Stimulated activated CD4-positive, alpha-beta T cell treated with anti-CD3 and anti-CD28 coated beads, Interleukin-1b, Interleukin-23, amount 100 ng/mL, for 1 hour (primary cell): ENCODE data around the gene WDR75.

ENCODE experiments used
- DNase-seq, 2 donors: peaks; one replicate each; pipeline ENCODE4 v3.0.0-alpha.2; 2020; ENCODE audit warnings: low read depth in 2 of 2

Gene WDR75

DNA sequence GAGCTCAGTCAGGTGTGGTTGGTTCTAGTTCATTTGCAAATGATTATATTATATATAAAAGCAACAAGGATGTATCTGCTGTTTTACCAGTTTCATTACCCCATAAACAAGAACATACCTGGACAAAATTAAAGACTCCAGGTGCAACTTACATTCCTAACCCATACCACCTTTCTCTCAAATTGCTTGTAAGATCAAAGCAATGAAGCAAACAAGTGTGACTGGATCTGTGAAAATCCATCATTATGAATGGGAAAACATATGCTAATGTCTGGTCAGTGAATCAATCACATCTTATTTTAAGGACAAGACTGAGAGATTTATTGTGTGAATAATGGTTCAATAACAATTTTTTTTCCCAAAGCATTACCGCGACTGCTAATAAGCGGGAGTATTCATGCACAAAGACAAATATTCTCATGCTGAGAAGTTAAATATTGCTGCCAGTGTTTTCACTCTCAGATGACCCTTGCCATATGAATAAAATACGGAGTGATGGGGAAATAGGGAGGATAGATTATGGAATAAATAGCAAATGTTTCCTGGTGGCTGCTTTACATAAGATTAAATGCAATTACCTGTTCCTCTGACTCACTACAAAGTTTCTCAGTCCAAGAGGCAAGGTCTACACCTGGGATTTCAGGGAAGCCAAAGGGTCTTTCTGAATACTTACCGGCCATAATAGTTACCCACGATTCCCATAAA, 59.3 kb downstream of the WDR75 start:
- no peak for DNase-seq

DNA sequence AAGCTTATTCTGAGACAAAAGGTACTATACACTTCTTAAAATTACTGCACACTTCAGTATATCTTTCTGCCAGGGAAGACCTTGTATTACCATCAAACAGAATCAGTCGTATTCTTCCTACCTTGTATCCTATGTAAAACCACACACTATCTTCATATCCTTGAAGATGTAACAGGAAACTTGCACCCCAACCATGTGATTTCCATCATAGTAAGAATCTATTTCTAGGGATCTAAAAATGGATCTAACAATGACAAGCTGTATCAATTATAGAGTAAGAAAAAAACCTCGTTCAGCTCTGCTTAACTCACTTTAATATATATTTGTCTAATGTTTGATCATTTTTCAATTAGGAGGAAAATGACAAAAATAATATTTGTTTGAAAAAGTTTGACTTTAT, 60.2 kb downstream of the WDR75 start:
- DNase-seq, result no peak

DNA sequence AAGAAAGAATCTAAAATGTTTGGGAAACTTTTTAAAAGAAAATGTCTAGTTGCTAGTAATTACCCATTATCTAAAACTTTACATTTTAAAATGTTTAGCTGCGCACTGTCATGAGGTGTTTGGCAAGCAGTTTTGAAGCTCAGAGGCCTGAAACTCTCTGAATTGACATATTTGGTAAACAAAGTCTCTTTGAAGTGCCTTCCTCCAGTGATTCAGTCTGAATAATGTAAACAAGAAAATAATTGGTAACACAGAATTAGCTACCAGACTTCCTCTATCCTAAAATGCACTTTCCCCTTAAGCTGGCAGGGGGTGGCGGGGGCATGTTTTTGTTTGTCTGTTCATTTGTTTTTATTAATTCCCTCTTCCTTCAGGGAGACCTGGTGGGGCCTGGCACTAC, 61.4 kb downstream of the WDR75 start:
- DNase-seq, result no peak

DNA sequence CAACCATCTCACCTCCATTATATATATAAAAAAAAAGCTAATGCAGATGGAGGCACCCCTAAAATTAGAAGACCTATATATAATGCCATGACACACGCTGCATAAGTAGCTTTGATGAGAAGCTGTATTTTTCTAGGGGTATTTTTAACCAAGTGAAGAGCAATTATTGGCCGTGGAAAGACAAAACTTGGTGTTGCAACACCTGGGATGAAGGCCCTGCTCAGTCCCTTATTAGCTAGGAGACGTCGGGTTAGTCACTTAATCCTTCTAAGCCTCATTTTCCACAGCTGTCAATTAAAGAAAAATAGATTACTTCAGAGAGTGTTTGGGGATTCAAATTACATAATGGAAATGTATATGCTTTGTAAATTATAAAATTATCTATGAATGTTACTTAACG, 63.0 kb downstream of the WDR75 start:
- DNase-seq, result no peak

DNA sequence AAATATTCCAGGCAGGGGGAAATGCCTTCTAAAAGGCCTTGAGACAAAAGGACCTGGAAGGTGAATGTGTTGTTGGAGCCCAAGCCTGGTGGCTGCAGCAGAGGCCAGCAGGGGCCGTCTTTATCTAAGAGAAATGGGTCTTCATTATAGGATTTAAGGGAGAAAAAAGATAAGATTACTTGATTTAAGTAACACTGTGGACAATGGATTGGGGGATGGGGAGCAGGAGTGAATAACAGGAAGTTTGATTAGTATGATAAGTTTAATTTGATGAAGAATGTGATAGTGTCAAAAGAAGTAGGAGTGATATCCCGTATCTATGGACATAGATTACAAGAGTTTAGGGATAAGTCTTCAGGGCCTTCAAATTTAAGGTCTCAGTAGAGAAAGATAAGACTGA, 64.2 kb downstream of the WDR75 start:
- no peak for DNase-seq

DNA sequence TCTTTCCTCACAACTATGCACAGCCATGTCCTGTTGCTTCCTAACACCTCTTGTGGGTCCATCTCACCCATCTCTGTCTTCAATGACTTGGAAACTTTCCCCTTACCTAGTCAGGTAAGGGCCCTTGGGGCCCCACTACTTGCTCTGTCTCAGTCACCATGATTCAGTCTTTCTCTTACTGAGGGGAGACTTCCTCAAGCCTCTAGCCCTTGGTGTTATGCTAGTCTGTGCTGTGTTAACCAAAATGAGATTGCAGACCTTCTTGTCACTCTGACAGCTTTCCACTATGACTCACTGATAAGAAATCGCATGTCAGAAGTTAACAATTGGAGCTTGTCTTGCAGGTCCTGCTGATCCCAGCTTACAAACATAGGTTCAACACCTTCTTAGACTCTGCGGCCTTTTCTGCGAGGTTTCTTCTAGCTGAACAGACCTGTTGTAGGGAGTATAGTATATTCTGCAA, 65.3 kb downstream of the WDR75 start:
- no peak for DNase-seq

DNA sequence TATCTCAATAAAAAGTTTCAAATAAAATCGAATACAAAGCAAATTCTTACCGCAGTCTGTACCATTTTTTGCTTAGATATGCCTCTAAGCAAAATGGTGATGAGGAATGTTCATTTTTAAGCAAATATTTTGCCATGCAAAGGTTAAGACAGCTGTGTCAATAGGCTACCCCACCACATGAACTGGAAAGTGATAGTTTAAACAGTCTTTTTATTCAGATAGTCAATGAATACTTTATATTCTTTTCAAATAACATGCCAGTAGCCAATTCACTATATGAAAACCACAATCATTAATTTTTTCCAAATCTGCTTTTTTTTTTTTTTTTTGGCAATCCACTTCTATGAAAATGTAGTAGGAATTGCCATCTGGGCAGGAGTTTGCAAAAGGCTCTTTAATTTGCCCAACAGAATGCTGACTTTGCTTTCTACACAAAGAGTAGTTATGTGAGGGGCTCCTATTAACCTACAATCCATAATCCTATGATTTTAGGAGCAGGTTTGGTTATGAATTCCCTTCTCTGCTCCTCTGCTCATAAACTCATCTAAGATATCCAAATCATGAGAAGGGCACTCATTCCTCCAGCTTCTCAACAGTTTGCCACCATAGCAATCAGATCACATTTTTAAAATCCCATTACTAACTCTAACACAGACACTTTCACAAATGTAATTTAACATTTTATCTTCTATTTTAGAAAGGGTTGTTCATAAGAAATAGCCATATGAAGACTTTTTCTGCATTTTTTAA, 70.1 kb downstream of the WDR75 start:
- no peak for DNase-seq

DNA sequence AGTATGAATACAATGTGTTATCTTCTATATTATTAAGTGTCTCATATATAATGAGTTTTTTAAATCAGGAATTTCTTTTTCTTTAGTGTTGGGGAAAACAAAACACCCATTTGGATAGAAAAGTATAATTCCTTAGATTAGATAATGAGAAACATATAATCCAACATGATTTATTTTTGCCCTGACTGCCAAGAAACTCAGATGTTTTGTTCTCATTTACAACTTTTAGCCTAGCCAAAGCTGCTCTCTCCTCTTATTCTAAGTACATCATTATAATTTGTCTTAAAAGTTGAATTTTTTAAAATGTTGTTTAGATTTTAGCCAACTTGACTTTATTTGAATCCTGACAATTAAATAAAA, 70.7 kb downstream of the WDR75 start:
- no peak for DNase-seq

DNA sequence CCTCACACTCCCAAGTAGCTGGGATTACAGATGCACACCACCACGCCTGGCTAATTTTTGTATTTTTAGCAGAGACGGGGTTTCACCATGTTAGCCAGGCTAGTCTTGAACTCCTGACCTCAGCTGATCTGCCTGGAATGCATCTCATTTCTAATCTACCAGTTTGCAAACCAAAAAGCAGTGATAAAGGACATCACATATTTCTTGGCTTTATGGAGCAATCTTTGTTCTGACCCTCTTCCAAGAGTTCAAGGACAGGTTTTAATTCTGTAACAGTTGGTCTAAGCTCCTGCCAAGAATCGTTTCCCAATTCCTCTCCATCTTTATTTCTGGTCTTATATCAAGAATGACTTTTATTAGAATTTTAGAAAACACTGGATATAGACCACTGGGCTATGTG, 71.6 kb downstream of the WDR75 start:
- no peak for DNase-seq

DNA sequence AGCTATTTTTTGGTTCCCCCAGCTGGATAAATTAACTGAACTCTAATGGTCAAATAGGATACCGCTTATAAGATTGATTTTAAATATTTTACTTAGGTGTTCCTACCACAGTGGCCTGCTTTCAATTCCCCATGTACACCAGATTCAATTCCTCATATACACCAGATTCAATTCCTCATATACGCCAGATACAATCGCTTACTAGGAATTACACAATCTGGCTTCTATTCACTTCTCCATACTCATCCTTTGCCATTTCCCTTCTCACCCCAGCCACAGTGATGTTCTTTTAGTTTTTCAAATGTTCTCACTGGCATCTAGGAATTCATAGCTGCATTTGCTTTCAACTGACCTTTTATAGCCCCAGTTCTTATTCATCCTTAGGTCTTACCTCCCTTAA, 72.8 kb downstream of the WDR75 start:
- no peak for DNase-seq

DNA sequence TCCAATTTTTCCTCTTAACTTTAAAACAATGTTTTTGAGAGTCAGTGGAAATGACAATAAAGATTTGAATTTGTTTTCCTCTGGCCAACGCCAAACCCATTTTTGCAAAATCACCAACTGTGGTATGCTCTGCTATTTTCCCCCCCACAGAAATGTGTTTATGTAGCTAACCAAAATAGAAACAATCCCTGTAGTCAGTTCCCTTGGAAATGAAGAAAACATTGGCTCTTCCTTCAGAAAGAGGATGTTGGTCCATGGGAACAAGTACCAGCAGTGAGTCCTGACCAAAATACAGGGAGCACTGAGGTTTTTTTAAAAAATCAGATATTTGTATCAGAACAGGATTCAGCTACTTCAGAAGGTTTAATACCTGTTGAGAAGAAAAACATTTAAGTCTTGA, 74.0 kb downstream of the WDR75 start:
- DNase-seq, result no peak

DNA sequence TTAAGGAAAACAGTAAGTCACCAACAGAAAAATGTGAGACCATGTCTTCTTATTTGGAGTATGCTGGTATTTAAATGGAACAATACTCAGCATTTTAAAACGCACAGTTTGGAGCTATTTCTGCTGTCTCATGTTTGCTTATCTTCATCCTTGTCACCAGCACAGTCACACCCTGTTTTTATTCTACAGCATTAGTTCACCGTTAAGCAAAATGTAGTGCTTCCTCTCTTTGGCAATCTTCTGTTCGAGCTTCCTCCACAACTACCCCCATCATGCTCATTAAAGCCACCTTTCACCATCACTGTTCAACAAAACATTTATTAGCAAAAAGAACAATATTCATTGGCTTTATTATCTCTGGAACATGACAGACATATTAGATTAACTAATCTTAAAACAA, 75.3 kb downstream of the WDR75 start:
- no peak for DNase-seq

DNA sequence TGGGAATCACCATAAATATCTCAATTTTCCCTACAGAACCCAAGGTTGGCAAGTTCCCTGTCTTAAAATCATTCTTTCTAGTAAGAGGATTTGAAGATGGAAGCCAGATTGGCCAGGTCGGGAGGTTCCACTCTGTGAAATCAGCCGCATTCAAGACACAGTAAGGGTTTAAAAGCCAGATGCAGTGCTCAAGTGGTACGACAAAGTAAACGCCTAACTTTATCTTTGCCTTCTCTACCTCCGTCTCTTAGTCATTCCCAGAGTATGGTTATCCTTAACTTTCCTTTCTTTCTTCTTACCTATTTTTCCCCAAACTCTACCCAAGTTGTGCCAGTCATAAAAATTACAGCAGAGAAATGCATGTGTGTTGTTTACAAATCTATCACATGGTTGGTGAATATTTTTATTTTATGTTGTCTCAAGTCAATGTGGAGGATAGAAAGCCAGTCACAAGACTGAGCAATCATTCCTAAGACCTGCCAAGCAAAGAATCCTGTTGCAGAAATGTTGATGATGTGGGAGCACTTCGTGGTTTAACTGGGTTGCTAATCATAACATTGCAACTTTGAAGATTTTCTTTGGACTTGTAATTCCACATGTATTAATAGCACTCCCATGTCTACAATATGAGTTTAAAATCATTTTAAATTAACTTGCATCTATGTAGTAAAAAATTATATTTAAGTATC, 76.7 kb downstream of the WDR75 start:
- DNase-seq, result no peak

DNA sequence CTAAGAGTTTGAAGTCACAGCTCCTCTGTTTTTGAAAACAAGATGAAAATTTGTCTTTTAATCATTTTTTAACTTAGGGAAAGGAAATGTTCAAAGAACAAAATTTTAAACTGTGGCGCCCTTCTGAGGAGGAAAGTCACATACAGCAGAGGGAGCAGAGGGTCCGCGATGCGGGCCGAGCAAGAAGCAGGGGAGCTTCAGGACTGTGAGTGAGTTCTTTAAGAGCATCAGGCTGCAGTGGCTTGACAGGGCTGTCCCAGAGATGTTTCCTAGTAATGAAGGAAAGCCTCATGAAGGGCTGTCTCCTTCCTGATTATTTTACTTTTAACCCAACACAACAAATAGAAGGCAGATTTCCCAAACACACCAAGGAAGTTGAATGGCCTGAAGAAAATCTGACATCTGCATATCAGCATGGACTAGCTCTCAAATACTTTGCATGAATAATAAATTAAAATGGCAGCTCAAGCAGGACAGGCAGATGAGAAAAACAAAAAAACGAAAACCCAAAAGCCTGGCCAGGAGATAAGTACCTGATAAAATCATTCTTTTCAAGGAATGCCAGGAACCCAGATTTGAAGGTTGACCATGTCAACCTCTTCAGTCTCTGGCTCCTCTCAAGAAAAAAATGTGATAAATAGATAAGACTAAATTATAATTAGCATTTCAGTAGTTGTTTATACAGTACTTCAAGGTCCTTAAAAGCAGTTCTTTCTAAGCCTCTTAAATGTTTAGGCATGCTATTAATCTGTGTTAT, 78.5 kb downstream of the WDR75 start:
- DNase-seq, result no peak

DNA sequence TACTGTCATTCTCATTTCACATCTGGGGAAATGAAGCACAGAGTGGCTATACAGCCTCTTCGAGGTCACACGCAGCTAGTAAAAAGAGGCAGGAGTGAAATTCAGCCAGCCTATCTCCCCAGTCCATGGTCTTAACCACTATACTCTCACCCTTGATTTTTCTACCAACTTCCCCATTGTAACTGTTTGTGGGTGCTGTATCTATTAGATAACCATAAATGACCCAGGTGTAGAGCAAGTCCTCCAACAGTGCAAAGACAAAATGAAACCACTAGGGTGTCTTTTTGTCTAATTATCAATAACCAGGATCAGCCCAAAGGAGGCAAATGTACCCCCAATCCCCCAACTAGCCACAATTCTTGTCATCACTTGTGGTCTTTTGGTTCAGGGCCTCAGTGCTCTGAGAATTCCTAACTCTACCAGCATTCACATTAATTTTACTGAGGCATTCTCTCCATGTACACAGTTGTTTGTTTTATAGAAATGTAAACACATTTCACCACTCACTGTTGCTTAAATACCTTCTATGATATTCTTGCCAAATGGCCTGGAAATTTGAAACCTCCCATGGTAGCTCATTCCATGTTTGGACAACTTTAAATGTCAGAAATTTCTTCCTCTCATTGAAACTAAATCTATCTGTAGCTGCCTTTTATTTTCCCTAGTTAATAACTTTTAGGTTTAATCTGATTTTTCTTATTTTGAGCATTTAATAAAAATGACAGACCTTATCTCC, 80.6 kb downstream of the WDR75 start:
- DNase-seq, result no peak

DNA sequence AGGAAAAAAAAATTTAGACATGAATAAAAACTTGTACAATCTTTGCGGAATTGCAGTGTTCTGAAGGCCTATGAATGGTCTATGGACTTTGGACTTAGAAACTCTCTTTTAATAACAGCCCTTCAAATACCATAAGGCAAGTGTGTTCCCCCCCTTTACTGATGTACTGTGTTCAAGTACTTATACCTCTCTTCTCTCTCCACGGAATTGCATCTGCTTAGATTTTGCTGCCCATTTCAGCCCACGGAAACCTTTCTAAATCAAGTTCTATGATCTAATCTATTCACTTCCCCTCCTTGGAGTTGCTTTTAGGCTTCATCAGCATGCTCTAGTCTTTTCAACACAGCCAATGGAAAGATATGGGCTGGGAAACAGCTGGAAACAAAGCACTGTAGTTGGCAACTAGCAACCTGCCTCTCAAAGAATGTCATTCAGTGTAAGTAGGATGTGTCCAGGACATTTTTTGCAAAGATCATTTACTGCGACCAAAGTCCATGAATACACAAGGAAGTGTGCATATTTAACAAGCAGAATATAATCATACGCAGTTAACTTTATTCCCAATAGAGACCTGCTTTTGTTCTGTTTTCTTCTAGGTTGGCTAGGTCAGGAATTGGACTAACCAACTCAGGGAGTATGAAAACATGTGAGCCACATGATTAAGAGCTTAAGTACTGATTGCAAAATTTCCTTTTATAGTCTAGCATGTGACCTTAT, 81.3 kb downstream of the WDR75 start:
- DNase-seq, result no peak

DNA sequence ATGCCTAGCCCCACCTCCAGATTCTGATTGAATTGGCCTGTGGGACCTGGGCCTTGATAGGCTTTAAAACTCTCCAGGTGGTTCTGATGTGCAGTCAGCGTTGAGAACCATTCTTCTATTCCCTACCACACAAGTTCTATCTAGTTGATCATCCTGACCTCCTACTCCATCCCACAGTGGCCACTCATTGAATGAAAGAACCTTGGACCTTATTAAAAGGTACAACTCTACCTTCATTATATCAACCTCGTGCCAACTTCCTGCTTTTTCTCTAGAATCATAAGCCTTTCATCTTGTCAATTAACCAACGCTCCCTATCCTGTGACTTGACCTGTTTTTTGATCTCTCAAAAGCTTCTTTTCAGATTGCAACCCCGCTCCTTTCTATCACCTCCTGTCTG, 83.5 kb downstream of the WDR75 start:
- no peak for DNase-seq
